Epidermal melanocyte (primary cell): ENCODE measurements around the gene ISYNA1.

Experiments used
- DNase-seq: peaks from one replicate; pipeline ENCODE4 v3.0.0; 2011; ENCODE audit warnings: low spot score; ENCODE audit not compliant: insufficient read length

The ISYNA1 gene

GRCh38 chr19:18437491-18438330 lies at the start of gene ISYNA1:
TSS of gene ISYNA1 (minus strand) at chr19:18438133. CDS start at chr19:18437979, 154 bp downstream.
- peak; percentile 71 for DNase-seq

- no peak for DNase-seq
These were observed 48.8 kb upstream of the ISYNA1 start for GRCh38 chr19:18486746-18487145.

GRCh38 chr19:18484992-18485391 lies 47.1 kb upstream of the ISYNA1 start:
- no peak for DNase-seq

- no peak for DNase-seq
These were observed 45.4 kb upstream of the ISYNA1 start for GRCh38 chr19:18483119-18483890.

GRCh38 chr19:18481505-18482222 lies 43.7 kb upstream of the ISYNA1 start:
- no peak for DNase-seq

GRCh38 chr19:18480006-18480691 lies 42.2 kb upstream of the ISYNA1 start:
- DNase-seq: no peak

GRCh38 chr19:18478545-18479311 lies 40.8 kb upstream of the ISYNA1 start:
- peak; percentile 92 for DNase-seq

- DNase-seq: no peak
These were observed 40.0 kb upstream of the ISYNA1 start for GRCh38 chr19:18477974-18478373.

GRCh38 chr19:18477042-18477779 lies 39.3 kb upstream of the ISYNA1 start:
- no peak for DNase-seq

- DNase-seq: no peak
These were observed 38.6 kb upstream of the ISYNA1 start for GRCh38 chr19:18476507-18477041.

- DNase-seq: no peak
These were observed 37.9 kb upstream of the ISYNA1 start for GRCh38 chr19:18475762-18476331.

GRCh38 chr19:18475004-18475453 lies 37.1 kb upstream of the ISYNA1 start:
- DNase-seq: no peak

GRCh38 chr19:18474366-18474887 lies 36.5 kb upstream of the ISYNA1 start:
- no peak for DNase-seq

GRCh38 chr19:18473706-18474087 lies 35.8 kb upstream of the ISYNA1 start:
- DNase-seq: no peak

- DNase-seq: no peak
These were observed 35.2 kb upstream of the ISYNA1 start for GRCh38 chr19:18473003-18473705.

GRCh38 chr19:18470787-18471186 lies 32.9 kb upstream of the ISYNA1 start:
- no peak for DNase-seq

- DNase-seq: peak; percentile 57
These were observed 31.3 kb upstream of the ISYNA1 start for GRCh38 chr19:18469069-18469846.
